Measurements from ENCODE around the gene ANKRD44.

Gene ANKRD44

GRCh38 chr2:197251163-197251562 is 59.4 kb downstream of the ANKRD44 start:
- no peak for DNase-seq (ENCODE audit: extremely low read depth, low read depth)
- TF ChIP-seq CTCF (IDR thresholded peaks at IDR 0.05; ENCODE audit: low read depth, low read length, missing control alignments), result no peak
- H3K4me3 ChIP-seq (replicated peaks; ENCODE audit: low read depth, low read length), result no peak overlapping the region

- DNase-seq (ENCODE audit: extremely low read depth, low read depth), result no peak
- no peak overlapping the region for H3K4me3 ChIP-seq (replicated peaks; ENCODE audit: low read depth, low read length)
- no peak for TF ChIP-seq CTCF (IDR thresholded peaks at IDR 0.05; ENCODE audit: low read depth, low read length, missing control alignments)
These were observed 60.5 kb downstream of the ANKRD44 start for GRCh38 chr2:197250084-197250397.

GRCh38 chr2:197249381-197250083 is 61.0 kb downstream of the ANKRD44 start:
- DNase-seq (ENCODE audit: extremely low read depth, low read depth), result no peak
- no peak for TF ChIP-seq CTCF (IDR thresholded peaks at IDR 0.05; ENCODE audit: low read depth, low read length, missing control alignments)
- no peak overlapping the region for H3K4me3 ChIP-seq (replicated peaks; ENCODE audit: low read depth, low read length)

- TF ChIP-seq CTCF (IDR thresholded peaks at IDR 0.05; ENCODE audit: low read depth, low read length, missing control alignments), result no peak
- DNase-seq (ENCODE audit: extremely low read depth, low read depth), result no peak
These were observed 62.0 kb downstream of the ANKRD44 start for GRCh38 chr2:197248623-197249022.

GRCh38 chr2:197248001-197248401 is 62.6 kb downstream of the ANKRD44 start:
- no peak for DNase-seq (ENCODE audit: extremely low read depth, low read depth)
- no peak for TF ChIP-seq CTCF (IDR thresholded peaks at IDR 0.05; ENCODE audit: low read depth, low read length, missing control alignments)
- no peak overlapping the region for H3K4me3 ChIP-seq (replicated peaks; ENCODE audit: low read depth, low read length)

More at GRCh38 chr2:197248623-197249022, 62.0 kb downstream of the ANKRD44 start:
- no peak overlapping the region for H3K4me3 ChIP-seq (replicated peaks; ENCODE audit: low read depth, low read length)

- TF ChIP-seq CTCF (IDR thresholded peaks at IDR 0.05; ENCODE audit: low read depth, low read length, missing control alignments), result no peak
- no peak for DNase-seq (ENCODE audit: extremely low read depth, low read depth)
- H3K4me3 ChIP-seq (replicated peaks; ENCODE audit: low read depth, low read length), result no peak overlapping the region
These were observed 63.5 kb downstream of the ANKRD44 start for GRCh38 chr2:197247083-197247482.

Measured in HFF-Myc (cell line).